ENCODE measurements around the gene LRRTM4. TPM values are rescaled to one million over a fixed set of nuclear protein-coding genes. Genes with fewer than 3 reads are reported as not detected.

The LRRTM4 gene
- total RNA-seq = under 1 TPM in 1 of 4 donors, not detected in 3; 0.22 TPM

GRCh38 chr2:77521931-77522470, at the start of gene LRRTM4:
Gene LRRTM4 (minus strand): TSS chr2:77522376.
- TF ChIP-seq CTCF (IDR thresholded peaks at IDR 0.05; ENCODE audit: low read depth) = no peak

- TF ChIP-seq CTCF (IDR thresholded peaks at IDR 0.05; ENCODE audit: low read depth) = no peak
Observed at GRCh38 chr2:77571545-77571944, 49.4 kb upstream of the LRRTM4 start.

GRCh38 chr2:77567723-77568122, 45.5 kb upstream of the LRRTM4 start:
- TF ChIP-seq CTCF (IDR thresholded peaks at IDR 0.05; ENCODE audit: low read depth) = no peak

- TF ChIP-seq CTCF (IDR thresholded peaks at IDR 0.05; ENCODE audit: low read depth) = no peak
Observed at GRCh38 chr2:77566582-77566981, 44.4 kb upstream of the LRRTM4 start.

GRCh38 chr2:77566131-77566530, 44.0 kb upstream of the LRRTM4 start:
- no peak for TF ChIP-seq CTCF (IDR thresholded peaks at IDR 0.05; ENCODE audit: low read depth)

GRCh38 chr2:77552956-77553355, 30.8 kb upstream of the LRRTM4 start:
- TF ChIP-seq CTCF (IDR thresholded peaks at IDR 0.05; ENCODE audit: low read depth) = no peak

- no peak for TF ChIP-seq CTCF (IDR thresholded peaks at IDR 0.05; ENCODE audit: low read depth)
Observed at GRCh38 chr2:77538031-77538430, 15.9 kb upstream of the LRRTM4 start.

Measured in subcutaneous adipose tissue (tissue), 4 donors.